Mesodermal cell (in vitro differentiated cells): Measurements from ENCODE around the gene TMEM88.

Experiments
- H3K27ac ChIP-seq: 2 replicates; pipeline ENCODE4 v1.7.0; 2013; ENCODE audit warnings: mild to moderate bottlenecking, low read depth, low read length, moderate library complexity; ENCODE audit not compliant: severe bottlenecking
- H3K36me3 ChIP-seq: 2 replicates; pipeline ENCODE4 v1.7.1; 2013; ENCODE audit warnings: mild to moderate bottlenecking, low read length, moderate library complexity; ENCODE audit not compliant: control insufficient read depth, insufficient read depth
- H3K4me1 ChIP-seq: one replicate; pipeline ENCODE4 v1.7.1; 2013; ENCODE audit warnings: mild to moderate bottlenecking, low read length; ENCODE audit not compliant: insufficient read depth, control insufficient read depth, poor library complexity, severe bottlenecking
- H3K4me3 ChIP-seq: 2 replicates; pipeline ENCODE4 v1.7.0; 2013; ENCODE audit warnings: low read length, control low read depth, mild to moderate bottlenecking; ENCODE audit not compliant: insufficient read depth, poor library complexity, severe bottlenecking; ENCODE audit errors: extremely low read depth
- H3K9me3 ChIP-seq: 2 replicates; pipeline ENCODE4 v1.7.1; 2013; ENCODE audit warnings: mild to moderate bottlenecking, low read length, moderate library complexity; ENCODE audit not compliant: control insufficient read depth
- WGBS, 2 experiments: methylation state at CpG; one replicate each; pipeline ENCODE4 v1.1.5; 2013; ENCODE audit warnings: missing lambda C conversion rate in 2 of 2; ENCODE audit not compliant: insufficient coverage in 2 of 2; 5-methylcytosine and 5-hydroxymethylcytosine counted together

The TMEM88 gene

GRCh38 chr17:7839876-7840261 is 15.0 kb upstream of the TMEM88 start:
- no peaks in the 10 kb centered on the region for H3K9me3 ChIP-seq
- peak overlapping the region; percentile 98 for H3K27ac ChIP-seq
- WGBS, 2 experiments: 75 to 80% methylated on average over 1 of the region's 2 CpGs
- H3K4me1 ChIP-seq: peaks cover 30% of the 10 kb centered on the region
- no peak overlapping the region for H3K4me3 ChIP-seq
- H3K36me3 ChIP-seq: peaks cover 13% of the 10 kb centered on the region

DNA sequence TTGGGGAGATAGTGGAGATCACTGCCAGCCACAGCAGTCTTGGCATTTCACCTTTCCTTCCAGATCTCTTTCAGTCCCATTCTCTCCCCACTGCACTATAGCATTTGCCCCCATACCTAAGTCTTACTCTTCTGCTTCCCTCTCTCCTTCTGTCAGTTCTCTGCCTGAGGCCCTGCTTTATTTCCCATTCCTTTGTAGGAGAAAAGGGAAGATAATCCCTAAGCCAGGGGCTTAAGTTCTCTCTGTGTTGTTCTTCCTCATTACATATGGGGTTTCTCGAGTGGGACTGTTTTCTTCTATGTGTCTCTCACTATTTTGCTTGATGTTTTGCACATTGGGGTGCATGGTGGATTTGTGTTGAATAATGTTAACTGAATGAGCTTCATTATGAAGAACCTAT is 14.4 kb upstream of the TMEM88 start:
- peaks cover 19% of the 10 kb centered on the region for H3K36me3 ChIP-seq
- H3K27ac ChIP-seq: peak overlapping the region; percentile 98
- no peaks in the 10 kb centered on the region for H3K9me3 ChIP-seq
- no CpG with 5 or more reads among the region's 1 CpG for WGBS, 2 experiments
- H3K4me1 ChIP-seq: peaks cover 30% of the 10 kb centered on the region
- H3K4me3 ChIP-seq: no peak overlapping the region

- Histone ChIP-seq H3K9me3 (no peaks in the 10 kb centered on the region), H3K4me3 (peak overlapping the region; percentile 75), H3K36me3 (peaks cover 23% of the 10 kb centered on the region), H3K27ac (peak overlapping the region; percentile 98), H3K4me1 (peaks cover 30% of the 10 kb centered on the region)
- WGBS, 2 experiments: 60% methylated on average over 1 of the region's 1 CpG; no CpG with 5 or more reads in 1 of the 2 experiments
These were observed 14.0 kb upstream of the TMEM88 start for GRCh38 chr17:7840875-7841274.

GRCh38 chr17:7841396-7841914 is 13.4 kb upstream of the TMEM88 start:
- Histone ChIP-seq H3K27ac (peak overlapping the region; percentile 98), H3K36me3 (peaks cover 29% of the 10 kb centered on the region), H3K9me3 (no peaks in the 10 kb centered on the region), H3K4me3 (peak overlapping the region; percentile 75), H3K4me1 (peaks cover 30% of the 10 kb centered on the region)
- 4 to 6% methylated on average over 17 to 26 of the region's 34 CpGs for WGBS, 2 experiments

GRCh38 chr17:7841915-7842379 is 12.9 kb upstream of the TMEM88 start:
- no peaks in the 10 kb centered on the region for H3K9me3 ChIP-seq
- 0 to 1% methylated on average over 22 to 24 of the region's 46 CpGs for WGBS, 2 experiments
- peak overlapping the region; percentile 75 for H3K4me3 ChIP-seq
- peaks cover 34% of the 10 kb centered on the region for H3K36me3 ChIP-seq
- H3K27ac ChIP-seq: peak overlapping the region; percentile 98
- H3K4me1 ChIP-seq: peaks cover 30% of the 10 kb centered on the region

- Histone ChIP-seq H3K4me3 (peak overlapping the region; percentile 75), H3K36me3 (peaks cover 40% of the 10 kb centered on the region), H3K9me3 (no peaks in the 10 kb centered on the region), H3K4me1 (peaks cover 27% of the 10 kb centered on the region), H3K27ac (peak overlapping the region; percentile 98)
- WGBS, 2 experiments: 0 to 1% methylated on average over 17 to 28 of the region's 47 CpGs
These were observed 12.2 kb upstream of the TMEM88 start for GRCh38 chr17:7842380-7843256.

DNA sequence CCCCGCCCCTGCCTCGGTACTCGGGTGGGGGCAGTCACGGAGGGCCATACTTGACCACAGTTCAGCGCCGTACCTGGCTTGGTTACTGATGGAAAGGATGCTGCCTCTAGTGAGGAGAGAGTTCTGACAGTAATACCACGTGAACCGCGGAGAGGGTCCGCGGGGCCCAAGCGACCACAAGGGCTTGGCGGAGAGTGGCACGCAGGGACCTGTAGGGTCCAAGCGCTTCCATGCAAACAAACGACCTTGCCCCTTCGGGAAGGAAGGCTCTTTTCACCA is 11.7 kb upstream of the TMEM88 start:
- Histone ChIP-seq H3K36me3 (peaks cover 46% of the 10 kb centered on the region), H3K9me3 (no peaks in the 10 kb centered on the region), H3K27ac (peak overlapping the region; percentile 98), H3K4me3 (peak overlapping the region; percentile 75), H3K4me1 (peaks cover 24% of the 10 kb centered on the region)
- 0% methylated on average over 14 to 17 of the region's 17 CpGs for WGBS, 2 experiments

- H3K4me3 ChIP-seq: peak overlapping the region; percentile 75
- H3K36me3 ChIP-seq: peaks cover 49% of the 10 kb centered on the region
- H3K9me3 ChIP-seq: no peaks in the 10 kb centered on the region
- H3K4me1 ChIP-seq: peaks cover 21% of the 10 kb centered on the region
- H3K27ac ChIP-seq: peak overlapping the region; percentile 98
- WGBS, 2 experiments: 0 to 1% methylated on average over 25 to 46 of the region's 61 CpGs
These were observed 11.2 kb upstream of the TMEM88 start for GRCh38 chr17:7843536-7844291.

- peaks cover 58% of the 10 kb centered on the region for H3K36me3 ChIP-seq
- peaks cover 14% of the 10 kb centered on the region for H3K4me1 ChIP-seq
- 0 to 1% methylated on average over 45 to 66 of the region's 71 CpGs for WGBS, 2 experiments
- peak overlapping the region; percentile 98 for H3K27ac ChIP-seq
- no peaks in the 10 kb centered on the region for H3K9me3 ChIP-seq
- H3K4me3 ChIP-seq: peak overlapping the region; percentile 75
These were observed 10.3 kb upstream of the TMEM88 start for GRCh38 chr17:7844292-7845154.
